ENCODE measurements around the gene PPP2R5D.

DNA sequence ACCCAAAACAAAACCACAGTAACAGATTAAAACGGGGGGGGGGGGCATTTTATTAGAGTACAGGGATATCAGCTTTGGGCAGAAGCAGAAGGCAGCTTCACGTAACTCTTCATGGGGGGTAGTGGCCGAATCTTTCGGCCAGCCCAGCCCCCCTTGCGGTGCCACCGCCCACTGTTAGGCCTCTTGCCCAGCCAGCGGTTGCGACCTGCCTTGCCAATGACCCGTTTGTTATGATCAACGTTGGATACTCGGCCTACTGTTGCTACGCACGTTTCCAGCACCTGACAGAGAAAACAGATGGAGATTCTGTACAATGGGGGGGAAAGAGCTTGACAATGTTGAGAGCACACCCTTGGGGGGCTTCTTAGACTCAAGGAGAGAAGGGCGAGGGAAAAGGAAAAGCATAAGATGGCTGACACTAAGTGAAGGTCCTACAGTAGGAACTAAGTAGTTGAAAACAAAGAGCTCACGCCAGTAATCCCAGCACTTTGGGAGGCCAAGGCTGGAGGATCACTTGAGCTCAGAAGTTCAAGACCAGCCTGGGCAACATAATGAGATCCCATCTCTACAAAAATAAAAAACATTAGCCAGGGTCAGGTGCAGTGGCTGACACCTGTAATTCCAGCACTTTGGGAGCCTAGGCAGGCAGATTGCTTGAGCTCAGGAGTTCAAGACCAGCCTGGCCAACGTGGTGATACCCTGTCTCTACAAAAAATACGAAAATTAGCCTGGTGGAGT lies 70.0 kb downstream of the PPP2R5D start:
- TF ChIP-seq, protein P1, sequence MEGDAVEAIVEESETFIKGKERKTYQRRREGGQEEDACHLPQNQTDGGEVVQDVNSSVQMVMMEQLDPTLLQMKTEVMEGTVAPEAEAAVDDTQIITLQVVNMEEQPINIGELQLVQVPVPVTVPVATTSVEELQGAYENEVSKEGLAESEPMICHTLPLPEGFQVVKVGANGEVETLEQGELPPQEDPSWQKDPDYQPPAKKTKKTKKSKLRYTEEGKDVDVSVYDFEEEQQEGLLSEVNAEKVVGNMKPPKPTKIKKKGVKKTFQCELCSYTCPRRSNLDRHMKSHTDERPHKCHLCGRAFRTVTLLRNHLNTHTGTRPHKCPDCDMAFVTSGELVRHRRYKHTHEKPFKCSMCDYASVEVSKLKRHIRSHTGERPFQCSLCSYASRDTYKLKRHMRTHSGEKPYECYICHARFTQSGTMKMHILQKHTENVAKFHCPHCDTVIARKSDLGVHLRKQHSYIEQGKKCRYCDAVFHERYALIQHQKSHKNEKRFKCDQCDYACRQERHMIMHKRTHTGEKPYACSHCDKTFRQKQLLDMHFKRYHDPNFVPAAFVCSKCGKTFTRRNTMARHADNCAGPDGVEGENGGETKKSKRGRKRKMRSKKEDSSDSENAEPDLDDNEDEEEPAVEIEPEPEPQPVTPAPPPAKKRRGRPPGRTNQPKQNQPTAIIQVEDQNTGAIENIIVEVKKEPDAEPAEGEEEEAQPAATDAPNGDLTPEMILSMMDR (IDR thresholded peaks at IDR 0.05) = no peak
- no peak for TF ChIP-seq POLR2A (IDR thresholded peaks at IDR 0.05)

All from uterus (tissue), 2 donors.